Measurements from ENCODE around the gene NOP14.

Gene NOP14

GRCh38 chr4:2907706-2908293 lies 55.4 kb downstream of the NOP14 start:
- Mint-ChIP-seq H3K4me1 (no peaks in the 10 kb centered on the region), H3K27ac (no peak overlapping the region), H3K4me3 (no peak overlapping the region), H3K36me3 (ENCODE audit: low read depth) (peaks cover 63% of the 10 kb centered on the region), H3K27me3 (ENCODE audit: low read depth, poor library complexity) (no peaks in the 10 kb centered on the region), H3K9me3 (no peaks in the 10 kb centered on the region)
- DNase-seq, result no peak
- no peak for TF ChIP-seq CTCF (IDR thresholded peaks at IDR 0.05)

- H3K4me3 Mint-ChIP-seq, result no peak overlapping the region
These were observed 56.0 kb downstream of the NOP14 start for GRCh38 chr4:2907226-2907625.

GRCh38 chr4:2906218-2906617 lies 57.0 kb downstream of the NOP14 start:
- no peak for TF ChIP-seq CTCF (IDR thresholded peaks at IDR 0.05)
- Mint-ChIP-seq H3K4me3 (no peak overlapping the region), H3K4me1 (no peaks in the 10 kb centered on the region), H3K9me3 (no peaks in the 10 kb centered on the region), H3K36me3 (ENCODE audit: low read depth) (peaks cover 66% of the 10 kb centered on the region), H3K27ac (no peak overlapping the region), H3K27me3 (ENCODE audit: low read depth, poor library complexity) (no peaks in the 10 kb centered on the region)
- DNase-seq, result no peak

More at GRCh38 chr4:2907226-2907625, 56.0 kb downstream of the NOP14 start:
- no peaks in the 10 kb centered on the region for H3K9me3 Mint-ChIP-seq
- TF ChIP-seq CTCF (IDR thresholded peaks at IDR 0.05), result no peak
- H3K36me3 Mint-ChIP-seq (ENCODE audit: low read depth), result peaks cover 64% of the 10 kb centered on the region
- no peak overlapping the region for H3K27ac Mint-ChIP-seq
- no peaks in the 10 kb centered on the region for H3K27me3 Mint-ChIP-seq (ENCODE audit: low read depth, poor library complexity)
- no peaks in the 10 kb centered on the region for H3K4me1 Mint-ChIP-seq
- DNase-seq, result no peak

GRCh38 chr4:2905544-2905943 lies 57.7 kb downstream of the NOP14 start:
- peaks cover 66% of the 10 kb centered on the region for H3K36me3 Mint-ChIP-seq (ENCODE audit: low read depth)
- no peak for TF ChIP-seq CTCF (IDR thresholded peaks at IDR 0.05)
- no peak overlapping the region for H3K4me3 Mint-ChIP-seq
- H3K27me3 Mint-ChIP-seq (ENCODE audit: low read depth, poor library complexity), result no peaks in the 10 kb centered on the region
- no peak for DNase-seq
- H3K4me1 Mint-ChIP-seq, result no peaks in the 10 kb centered on the region
- H3K9me3 Mint-ChIP-seq, result no peaks in the 10 kb centered on the region
- peak overlapping the region; percentile 95 for H3K27ac Mint-ChIP-seq

- no peak for TF ChIP-seq CTCF (IDR thresholded peaks at IDR 0.05)
These were observed 61.1 kb downstream of the NOP14 start for GRCh38 chr4:2902126-2902525.

GRCh38 chr4:2901186-2901585 lies 62.0 kb downstream of the NOP14 start:
- Mint-ChIP-seq H3K36me3 (ENCODE audit: low read depth) (peaks cover 70% of the 10 kb centered on the region), H3K4me3 (no peak overlapping the region), H3K9me3 (no peaks in the 10 kb centered on the region), H3K27ac (no peak overlapping the region), H3K4me1 (no peaks in the 10 kb centered on the region), H3K27me3 (ENCODE audit: low read depth, poor library complexity) (no peaks in the 10 kb centered on the region)
- no peak for DNase-seq
- no peak for TF ChIP-seq CTCF (IDR thresholded peaks at IDR 0.05)

More at GRCh38 chr4:2902126-2902525, 61.1 kb downstream of the NOP14 start:
- H3K4me1 Mint-ChIP-seq, result no peaks in the 10 kb centered on the region
- no peak overlapping the region for H3K27ac Mint-ChIP-seq
- no peak for DNase-seq
- H3K27me3 Mint-ChIP-seq (ENCODE audit: low read depth, poor library complexity), result no peaks in the 10 kb centered on the region
- H3K4me3 Mint-ChIP-seq, result no peak overlapping the region
- peaks cover 69% of the 10 kb centered on the region for H3K36me3 Mint-ChIP-seq (ENCODE audit: low read depth)
- H3K9me3 Mint-ChIP-seq, result no peaks in the 10 kb centered on the region
